HG02973 (cell line): ENCODE measurements around the gene ADGRG2.
"Not testable (repeated sequence)": the region's sequence is repeated elsewhere in the genome, so short reads cannot be mapped to it uniquely, and the experiment has no call there.

Source experiments
- ATAC-seq: cut with Tn5 transposase; IDR thresholded peaks from one replicate; pipeline ENCODE4 v1.9.1; 2021; ENCODE audit warnings: moderate library complexity; ENCODE audit not compliant: unreplicated experiment

The ADGRG2 gene

GRCh38 chrX:19089555-19090040 is 32.7 kb downstream of the ADGRG2 start:
- no peak for ATAC-seq

- no peak for ATAC-seq
Observed at GRCh38 chrX:19086102-19086772, 36.0 kb downstream of the ADGRG2 start.

GRCh38 chrX:19085666-19086065 is 36.6 kb downstream of the ADGRG2 start:
- ATAC-seq, result no peak

GRCh38 chrX:19075754-19076153 is 46.5 kb downstream of the ADGRG2 start:
- no peak for ATAC-seq

- no peak for ATAC-seq
Observed at GRCh38 chrX:19072372-19072771, 49.9 kb downstream of the ADGRG2 start.

GRCh38 chrX:19070555-19070994 is 51.7 kb downstream of the ADGRG2 start:
- ATAC-seq, result no peak

GRCh38 chrX:19066987-19067386 is 55.3 kb downstream of the ADGRG2 start:
- ATAC-seq, result not testable (repeated sequence)

GRCh38 chrX:19065535-19065934 is 56.7 kb downstream of the ADGRG2 start:
- ATAC-seq, result no peak

- no peak for ATAC-seq
Observed at GRCh38 chrX:19064175-19064574, 58.1 kb downstream of the ADGRG2 start.

- no peak for ATAC-seq
Observed at GRCh38 chrX:19063030-19063429, 59.2 kb downstream of the ADGRG2 start.

GRCh38 chrX:19059067-19059466 is 63.2 kb downstream of the ADGRG2 start:
- no peak for ATAC-seq

- no peak for ATAC-seq
Observed at GRCh38 chrX:19057856-19058255, 64.4 kb downstream of the ADGRG2 start.

GRCh38 chrX:19049110-19049509 is 73.2 kb downstream of the ADGRG2 start:
- no peak for ATAC-seq

- ATAC-seq, result no peak
Observed at GRCh38 chrX:19046343-19047215, 75.7 kb downstream of the ADGRG2 start.

- no peak for ATAC-seq
Observed at GRCh38 chrX:19040373-19040772, 81.9 kb downstream of the ADGRG2 start.

- no peak for ATAC-seq
Observed at GRCh38 chrX:19034025-19034424, 88.2 kb downstream of the ADGRG2 start.

GRCh38 chrX:19030805-19031204 is 91.5 kb downstream of the ADGRG2 start:
- ATAC-seq, result no peak

- ATAC-seq, result no peak
Observed at GRCh38 chrX:19028560-19028959, 93.7 kb downstream of the ADGRG2 start.

- ATAC-seq, result no peak
Observed at GRCh38 chrX:19024366-19024765, 97.9 kb downstream of the ADGRG2 start.

- ATAC-seq, result no peak
Observed at GRCh38 chrX:19019996-19020395, 102.3 kb downstream of the ADGRG2 start.

- ATAC-seq, result no peak
Observed at GRCh38 chrX:19017271-19017670, 105.0 kb downstream of the ADGRG2 start.

- ATAC-seq, result not testable (repeated sequence)
Observed at GRCh38 chrX:19016614-19017013, 105.7 kb downstream of the ADGRG2 start.
